A549 treated with AZD2906 at 1 μM for 4 hours (cell line): ENCODE measurements around the gene IL22. TPM values are rescaled to one million over a fixed set of nuclear protein-coding genes. Genes with fewer than 3 reads are reported as not detected.

ENCODE experiments used
- total RNA-seq: library from RNA; stranded (reverse); fragments of 200-300 nt; extraction: Qiagen RNA extraction; gene quantifications from 5 replicates; pipeline ENCODE4 v1.2.3, GENCODE V29; 2022

The IL22 gene, protein sequence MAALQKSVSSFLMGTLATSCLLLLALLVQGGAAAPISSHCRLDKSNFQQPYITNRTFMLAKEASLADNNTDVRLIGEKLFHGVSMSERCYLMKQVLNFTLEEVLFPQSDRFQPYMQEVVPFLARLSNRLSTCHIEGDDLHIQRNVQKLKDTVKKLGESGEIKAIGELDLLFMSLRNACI
- total RNA-seq, result not detected in 5 replicates

DNA sequence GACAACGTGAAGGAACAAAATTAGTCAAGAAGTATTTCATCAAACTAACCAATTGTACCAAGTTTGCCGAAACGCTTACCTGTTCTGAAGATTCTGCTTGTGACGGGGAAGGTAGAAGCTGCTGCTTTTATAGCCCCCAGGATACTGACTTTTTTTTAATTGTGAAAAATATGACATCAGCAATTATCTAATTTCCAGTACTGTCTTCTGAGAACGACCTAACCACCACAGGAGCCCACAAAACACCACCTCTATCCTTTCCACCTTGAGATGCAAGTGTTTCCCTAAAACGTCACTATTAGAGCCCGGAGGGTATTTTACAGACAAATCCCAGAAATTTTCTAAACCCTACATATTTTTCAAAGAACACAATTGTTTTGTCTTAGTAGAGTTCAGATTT, at the start of gene IL22:
TSS of gene IL22 (minus strand) at position 101 of the 400 bp plus-strand sequence. CDS start 156 bp downstream, outside the sequence.

DNA sequence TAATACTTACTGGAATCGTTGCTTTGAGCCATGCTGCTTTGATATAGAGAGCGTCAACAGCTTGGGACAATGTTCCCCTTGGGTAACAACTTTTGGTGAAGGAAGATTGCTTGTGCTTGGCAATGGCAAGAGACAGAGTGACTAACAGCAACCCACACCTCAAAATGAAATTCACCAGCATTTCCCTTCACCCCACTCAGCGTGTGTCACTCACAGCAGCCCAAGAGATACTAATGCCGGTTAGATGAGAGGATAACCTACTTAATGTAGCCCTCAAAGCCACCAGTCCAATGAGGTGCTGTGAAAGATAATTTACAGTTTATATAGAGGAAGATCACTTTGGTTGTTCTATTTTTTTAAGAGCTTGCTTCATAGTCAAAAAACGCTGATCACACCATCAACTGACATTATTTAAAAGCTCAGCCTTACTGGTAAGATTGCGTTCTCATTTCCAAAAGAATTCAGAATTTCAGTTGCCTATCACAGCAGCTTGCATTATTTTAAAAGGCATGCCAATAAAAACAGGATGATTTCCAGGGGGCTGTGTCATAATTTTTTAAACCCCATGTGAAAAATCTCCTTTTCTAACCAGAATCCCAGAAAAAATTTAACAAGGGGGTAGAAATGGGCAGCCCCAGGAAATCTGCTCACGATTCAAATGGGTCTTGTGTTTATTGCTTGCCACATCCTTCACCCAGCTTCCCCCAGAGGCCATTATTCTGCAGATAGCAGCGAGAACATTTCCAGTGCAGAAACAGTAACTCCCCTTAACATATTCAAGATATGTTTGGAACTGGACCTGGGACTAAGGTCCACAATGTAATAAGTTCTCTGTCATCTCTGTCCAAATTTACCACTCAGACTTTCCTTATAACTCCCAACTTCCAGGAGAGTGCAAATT, 27.6 kb downstream of the IL22 start, which contains the start of gene IL26:
TSS of gene IL26 (minus strand) at position 235 of the 901 bp plus-strand sequence. CDS start at position 181, 54 bp downstream.

Other genes with a start within 250 kb of the IL22 start
- not detected in 5 replicates for gene IFNG, start 93.9 kb downstream of the IL22 start, total RNA-seq
- gene IL26, start 27.8 kb downstream of the IL22 start, total RNA-seq, result not detected in 5 replicates
- 5.4 to 7.4 TPM (median 6.3 TPM) in 5 replicates for gene MDM1, start 78.8 kb upstream of the IL22 start, total RNA-seq